Neural cell (in vitro differentiated cells): ENCODE measurements around the gene LTBP1. TPM values are rescaled to one million over a fixed set of nuclear protein-coding genes. Genes with fewer than 3 reads are reported as not detected.
"Not testable (repeated sequence)": the region's sequence is repeated elsewhere in the genome, so short reads cannot be mapped to it uniquely, and the experiment has no call there.

Experiments used
- H2AFZ ChIP-seq: fragments of 200-600, 300-800 bp; sonication (generic), shearing (Covaris generic); 2 replicates; pipeline ENCODE4 v1.6.0; 2014; ENCODE audit warnings: low read depth, mild to moderate bottlenecking, antibody characterized with exemption, low read length, moderate library complexity
- H3F3A ChIP-seq: fragments of 200-600 bp; shearing (Covaris generic); 2 replicates; pipeline ENCODE4 v1.6.1; 2016; ENCODE audit warnings: mild to moderate bottlenecking, moderate library complexity, mixed read lengths, antibody characterized with exemption, low read length; ENCODE audit not compliant: insufficient read depth, poor library complexity, severe bottlenecking
- H3K27ac ChIP-seq: fragments of 200-600, 300-800 bp; sonication (generic), shearing (Covaris generic); 2 replicates; pipeline ENCODE4 v1.5.1; 2014; ENCODE audit warnings: mild to moderate bottlenecking, low read length, moderate library complexity
- H3K27me3 ChIP-seq: fragments of 300-800, 200-600 bp; sonication (generic), shearing (Covaris generic); 2 replicates; pipeline ENCODE4 v1.6.0; 2014; ENCODE audit warnings: mild to moderate bottlenecking, low read depth, low read length, moderate library complexity; ENCODE audit not compliant: insufficient read depth
- H3K36me3 ChIP-seq: fragments of 300-800, 200-600 bp; sonication (generic), shearing (Covaris generic); 2 replicates; pipeline ENCODE4 v1.5.1; 2014; ENCODE audit warnings: mild to moderate bottlenecking, antibody characterized with exemption, low read length, moderate library complexity; ENCODE audit not compliant: insufficient read depth
- H3K4me2 ChIP-seq: fragments of 300-800, 200-600 bp; sonication (generic), shearing (Covaris generic); 2 replicates; pipeline ENCODE4 v1.6.0; 2014; ENCODE audit warnings: mild to moderate bottlenecking, low read length
- H3K4me3 ChIP-seq: fragments of 300-800, 200-600 bp; sonication (generic), shearing (Covaris generic); 2 replicates; pipeline ENCODE4 v1.5.1; 2014; ENCODE audit warnings: mild to moderate bottlenecking, low read length, moderate library complexity
- H3K79me2 ChIP-seq: fragments of 200-600 bp; shearing (Covaris generic); replicated peaks from 2 replicates; pipeline ENCODE4 v1.6.0; 2014; ENCODE audit warnings: mild to moderate bottlenecking, low read length, moderate library complexity; ENCODE audit not compliant: insufficient read depth
- H3K9ac ChIP-seq: fragments of 300-800, 200-600 bp; sonication (generic), shearing (Covaris generic); 2 replicates; pipeline ENCODE4 v1.6.1; 2016; ENCODE audit warnings: mild to moderate bottlenecking, low read length, mixed read lengths
- H3K9me2 ChIP-seq: fragments of 200-600 bp; shearing (Covaris generic); 2 replicates; pipeline ENCODE4 v1.6.1; 2016; ENCODE audit warnings: mild to moderate bottlenecking, low read length, mixed read lengths; ENCODE audit not compliant: insufficient read depth
- H3K9me3 ChIP-seq: fragments of 200-600, 300-800 bp; sonication (generic), shearing (Covaris generic); 2 replicates; pipeline ENCODE4 v1.6.1; 2016; ENCODE audit warnings: mild to moderate bottlenecking, mixed run types, low read length, moderate library complexity, mixed read lengths
- H4K20me1 ChIP-seq: fragments of 200-600 bp; shearing (Covaris generic); 2 replicates; pipeline ENCODE4 v1.6.1; 2016; ENCODE audit warnings: mild to moderate bottlenecking, mixed run types; ENCODE audit not compliant: insufficient read depth
- EZH2 ChIP-seq: fragments of 200-600, 300-800 bp; shearing (Covaris generic), sonication (generic); IDR thresholded peaks from 2 replicates; pipeline ENCODE4 v1.6.1; 2014; ENCODE audit warnings: antibody characterized with exemption, low read length, borderline replicate concordance, mild to moderate bottlenecking; ENCODE audit not compliant: insufficient read depth, poor library complexity, severe bottlenecking
- MXI1 ChIP-seq: fragments of 450-650 bp; conservative IDR thresholded peaks from 2 replicates; pipeline ENCODE4 v1.6.1; 2014; ENCODE audit warnings: antibody characterized with exemption, mild to moderate bottlenecking; ENCODE audit not compliant: poor library complexity, severe bottlenecking
- POLR2AphosphoS5 ChIP-seq: IDR thresholded peaks from 2 replicates; pipeline ENCODE4 v1.6.1; 2012
- RAD21 ChIP-seq: fragments of 450-650 bp; conservative IDR thresholded peaks from 2 replicates; pipeline ENCODE4 v1.6.1; 2014; ENCODE audit warnings: antibody characterized with exemption, mild to moderate bottlenecking, moderate library complexity
- SMC3 ChIP-seq: fragments of 450-650 bp; conservative IDR thresholded peaks from 2 replicates; pipeline ENCODE4 v1.6.1; 2014; ENCODE audit warnings: antibody characterized with exemption, mild to moderate bottlenecking, moderate library complexity; ENCODE audit not compliant: poor library complexity
- TAF1 ChIP-seq: IDR thresholded peaks from 2 replicates; pipeline ENCODE4 v1.6.1; 2012; ENCODE audit warnings: low read depth
- polyA plus RNA-seq: library from polyadenylated mRNA; depleted of rRNA; stranded (reverse); fragments of >200 nt; gene quantifications from 2 replicates; pipeline ENCODE4 v1.2.3, GENCODE V29; 2014
- TF ChIP-seq, protein P1 (sequence below): fragments of 450-650 bp; IDR thresholded peaks from 2 replicates; pipeline ENCODE4 v1.5.1; 2014; ENCODE audit warnings: antibody characterized with exemption, mild to moderate bottlenecking, moderate library complexity; ENCODE audit not compliant: poor library complexity, severe bottlenecking

Gene LTBP1
- polyA plus RNA-seq, 1 donor from 2014 or later, result 1.8 TPM

DNA sequence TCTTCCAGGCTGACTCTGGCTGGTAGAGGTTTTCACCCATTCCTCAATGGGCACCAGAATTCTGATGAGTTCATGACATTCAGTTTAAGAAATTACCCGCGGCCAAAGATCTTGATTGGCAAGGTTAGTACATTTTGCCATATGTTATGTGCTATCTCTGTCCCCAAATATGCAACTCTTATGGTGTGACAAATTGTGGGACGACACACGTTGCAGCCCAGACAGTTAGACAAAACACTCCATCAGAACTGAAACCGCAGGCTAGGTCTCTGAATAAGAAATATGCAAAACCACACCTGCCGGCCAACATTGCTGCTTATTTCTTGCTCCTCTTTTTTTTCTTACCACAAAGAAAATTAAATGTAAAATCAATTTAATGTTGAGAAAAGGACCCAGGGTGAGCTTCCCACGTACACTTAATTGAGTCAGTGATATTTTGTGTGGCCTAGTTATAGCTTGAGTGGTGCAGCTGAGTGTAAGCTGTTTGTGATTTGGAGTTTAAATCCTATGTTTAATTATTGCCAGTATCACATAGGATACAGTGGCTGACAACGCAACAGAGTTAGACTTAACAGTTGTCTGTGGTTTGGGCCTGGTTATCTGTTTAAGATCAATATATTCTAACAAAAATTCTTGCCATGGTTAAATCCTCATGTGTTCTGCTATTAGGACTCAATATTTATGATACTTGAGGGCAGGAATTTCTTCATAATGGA lies 35.7 kb upstream of the LTBP1 start:
- H4K20me1 ChIP-seq, result no peaks in the 10 kb centered on the region
- no peaks in the 10 kb centered on the region for H3F3A ChIP-seq
- no peaks in the 10 kb centered on the region for H3K9me2 ChIP-seq
- H3K9ac ChIP-seq, result no peak overlapping the region
- TF ChIP-seq RAD21, result no peak
- TF ChIP-seq EZH2, result no peak
- TF ChIP-seq SMC3, result no peak
- no peak for TF ChIP-seq MXI1
- H3K4me2 ChIP-seq, result no peak overlapping the region
- H3K27ac ChIP-seq, result no peak overlapping the region
- no peak overlapping the region for H3K4me3 ChIP-seq
- no peaks in the 10 kb centered on the region for H3K9me3 ChIP-seq
- H3K36me3 ChIP-seq, result no peaks in the 10 kb centered on the region
- no peaks in the 10 kb centered on the region for H3K27me3 ChIP-seq
- H3K79me2 ChIP-seq, result no peaks in the 10 kb centered on the region
- no peak overlapping the region for H2AFZ ChIP-seq

DNA sequence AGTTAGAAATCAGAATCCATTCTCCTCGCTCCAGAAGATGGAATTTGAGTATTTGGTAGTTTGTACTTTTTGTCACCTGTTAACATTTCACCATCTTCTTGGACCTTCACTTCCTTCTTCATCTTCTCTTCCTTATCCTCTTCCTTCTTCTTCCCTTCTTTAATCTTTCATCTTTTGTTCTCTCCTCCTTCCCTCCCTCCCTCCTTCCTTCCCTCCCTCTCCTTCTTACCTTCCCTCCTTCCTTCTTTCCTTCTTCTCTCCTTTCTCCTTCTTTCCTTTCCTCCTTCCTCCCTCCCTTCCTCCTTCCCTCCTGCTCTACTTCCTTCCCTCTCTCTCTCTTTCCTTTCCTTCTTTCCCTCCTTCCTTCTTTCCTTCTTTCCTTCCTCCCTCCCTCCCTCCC lies 31.1 kb upstream of the LTBP1 start:
- Histone ChIP-seq H3K4me2 (no peak overlapping the region), H3K9ac (no peak overlapping the region), H4K20me1 (no peaks in the 10 kb centered on the region), H3K4me3 (no peak overlapping the region), H3F3A (no peaks in the 10 kb centered on the region), H3K79me2 (no peaks in the 10 kb centered on the region), H3K36me3 (no peaks in the 10 kb centered on the region), H3K27ac (no peak overlapping the region), H2AFZ (no peak overlapping the region), H3K9me2 (no peaks in the 10 kb centered on the region), H3K9me3 (no peaks in the 10 kb centered on the region), H3K27me3 (no peaks in the 10 kb centered on the region)
- TF ChIP-seq POLR2AphosphoS5 (no peak), EZH2 (no peak), RAD21 (no peak)
- TF ChIP-seq, protein P1, sequence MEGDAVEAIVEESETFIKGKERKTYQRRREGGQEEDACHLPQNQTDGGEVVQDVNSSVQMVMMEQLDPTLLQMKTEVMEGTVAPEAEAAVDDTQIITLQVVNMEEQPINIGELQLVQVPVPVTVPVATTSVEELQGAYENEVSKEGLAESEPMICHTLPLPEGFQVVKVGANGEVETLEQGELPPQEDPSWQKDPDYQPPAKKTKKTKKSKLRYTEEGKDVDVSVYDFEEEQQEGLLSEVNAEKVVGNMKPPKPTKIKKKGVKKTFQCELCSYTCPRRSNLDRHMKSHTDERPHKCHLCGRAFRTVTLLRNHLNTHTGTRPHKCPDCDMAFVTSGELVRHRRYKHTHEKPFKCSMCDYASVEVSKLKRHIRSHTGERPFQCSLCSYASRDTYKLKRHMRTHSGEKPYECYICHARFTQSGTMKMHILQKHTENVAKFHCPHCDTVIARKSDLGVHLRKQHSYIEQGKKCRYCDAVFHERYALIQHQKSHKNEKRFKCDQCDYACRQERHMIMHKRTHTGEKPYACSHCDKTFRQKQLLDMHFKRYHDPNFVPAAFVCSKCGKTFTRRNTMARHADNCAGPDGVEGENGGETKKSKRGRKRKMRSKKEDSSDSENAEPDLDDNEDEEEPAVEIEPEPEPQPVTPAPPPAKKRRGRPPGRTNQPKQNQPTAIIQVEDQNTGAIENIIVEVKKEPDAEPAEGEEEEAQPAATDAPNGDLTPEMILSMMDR, result no peak

DNA sequence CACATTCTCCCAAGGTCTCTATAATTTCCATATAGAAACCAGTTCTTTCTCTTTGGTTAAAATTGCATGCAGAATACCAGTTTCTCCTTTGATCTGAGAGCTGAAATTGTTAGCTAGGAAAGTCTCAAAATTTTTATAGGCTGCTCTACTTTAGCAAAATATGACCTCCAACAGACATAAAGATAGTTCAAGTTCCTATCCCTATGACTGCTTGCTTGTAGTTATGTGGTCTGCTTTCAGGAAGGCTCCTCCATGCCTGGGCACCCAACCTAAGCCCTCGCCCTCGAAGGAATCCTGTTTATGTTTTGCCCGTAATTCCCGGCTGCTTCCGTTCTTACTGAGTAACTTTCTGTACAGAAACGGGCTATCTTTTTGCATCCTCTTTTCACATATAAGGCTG lies 28.0 kb upstream of the LTBP1 start:
- no peaks in the 10 kb centered on the region for H3K9me2 ChIP-seq
- no peak overlapping the region for H3K9ac ChIP-seq
- no peak overlapping the region for H3K4me2 ChIP-seq
- no peaks in the 10 kb centered on the region for H3F3A ChIP-seq
- no peaks in the 10 kb centered on the region for H3K79me2 ChIP-seq
- H3K27me3 ChIP-seq, result no peaks in the 10 kb centered on the region
- no peak overlapping the region for H2AFZ ChIP-seq
- H4K20me1 ChIP-seq, result no peaks in the 10 kb centered on the region
- H3K36me3 ChIP-seq, result no peaks in the 10 kb centered on the region
- H3K9me3 ChIP-seq, result no peaks in the 10 kb centered on the region
- no peak overlapping the region for H3K4me3 ChIP-seq
- no peak for TF ChIP-seq TAF1
- no peak for TF ChIP-seq RAD21
- TF ChIP-seq, protein P1, result no peak
- no peak for TF ChIP-seq EZH2
- no peak overlapping the region for H3K27ac ChIP-seq

DNA sequence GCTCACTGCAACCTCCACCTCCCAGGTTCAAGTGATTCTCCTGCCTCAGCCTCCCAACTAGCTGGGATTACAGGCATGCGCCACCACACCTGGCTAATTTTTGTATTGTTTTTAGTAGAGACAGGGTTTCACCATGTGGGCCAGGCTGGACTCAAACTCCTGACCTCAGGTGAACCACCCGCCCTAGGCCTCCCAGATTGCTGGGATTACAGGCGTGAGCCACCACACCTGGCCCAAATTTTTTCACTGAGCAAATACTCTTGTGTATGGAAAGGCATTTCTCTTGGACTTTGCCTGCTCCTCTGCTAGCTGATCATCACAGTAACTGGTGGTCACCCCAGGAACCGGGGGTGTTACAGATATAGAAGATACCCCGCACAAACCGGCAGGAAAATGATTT lies 26.9 kb upstream of the LTBP1 start:
- H3K4me2 ChIP-seq, H4K20me1 ChIP-seq, H3K9me3 ChIP-seq, H3K27ac ChIP-seq, H3K79me2 ChIP-seq, H3K27me3 ChIP-seq, H3K9ac ChIP-seq, H3K9me2 ChIP-seq, H2AFZ ChIP-seq, H3K4me3 ChIP-seq, H3F3A ChIP-seq, H3K36me3 ChIP-seq: not testable (repeated sequence)

DNA sequence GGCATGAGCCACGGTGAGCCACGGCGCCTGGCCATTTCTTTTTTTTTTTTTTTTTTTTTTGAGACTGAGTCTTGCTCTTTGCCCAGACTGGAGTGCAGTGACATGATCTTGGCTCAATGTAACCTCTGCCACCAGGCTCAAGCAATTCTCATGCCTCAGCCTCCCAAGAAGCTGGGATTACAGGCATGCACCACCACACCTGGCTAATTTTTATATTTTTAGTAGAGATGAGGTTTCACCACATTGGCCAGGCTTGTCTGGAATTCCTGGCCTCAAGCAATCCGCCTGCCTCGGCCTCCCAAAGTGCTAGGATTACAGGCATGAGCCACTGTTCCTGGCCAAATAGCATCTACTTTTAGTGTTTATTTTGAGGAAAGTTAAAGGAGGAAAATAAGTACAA lies 25.3 kb upstream of the LTBP1 start:
- not testable (repeated sequence) for H3K9me3 ChIP-seq, H3K27me3 ChIP-seq, H3K9me2 ChIP-seq, H3K4me3 ChIP-seq, H3K9ac ChIP-seq, H3F3A ChIP-seq, H2AFZ ChIP-seq, H4K20me1 ChIP-seq, H3K4me2 ChIP-seq, H3K27ac ChIP-seq, H3K36me3 ChIP-seq, H3K79me2 ChIP-seq
